Right renal cortex interstitium (tissue), 3 donors: ENCODE data around the gene CHD1L. TPM values are rescaled to one million over a fixed set of nuclear protein-coding genes. Genes with fewer than 3 reads are reported as not detected.

ENCODE experiments used
- polyA plus RNA-seq, 3 donors: library from polyadenylated mRNA; unstranded; fragments of 120-200 nt; gene quantifications; one replicate each; pipeline ENCODE4 v1.2.1, GENCODE V29; 2013; ENCODE audit not compliant: insufficient read length in 3 of 3

The CHD1L gene
- polyA plus RNA-seq, 3 donors = 39.5 to 52.4 (median 50.8) TPM

Other genes starting within 250 kb of the CHD1L start
- gene PRKAB2, start 70.2 kb upstream of the CHD1L start, polyA plus RNA-seq = 10 to 100 TPM; 24.0 to 28.7 (median 24.5) TPM
- 10 to 100 TPM in 1 of 3 donors, 1 to 10 TPM in 2; 7.9 to 10.7 (median 8.3) TPM for gene FMO5, start 17.3 kb upstream of the CHD1L start, polyA plus RNA-seq